HG03139 (cell line): ENCODE results near the gene SOWAHA.

Experiments used
- ATAC-seq: cut with Tn5 transposase; IDR thresholded peaks from one replicate; pipeline ENCODE4 v1.9.1; 2021; ENCODE audit not compliant: unreplicated experiment

The SOWAHA gene

DNA sequence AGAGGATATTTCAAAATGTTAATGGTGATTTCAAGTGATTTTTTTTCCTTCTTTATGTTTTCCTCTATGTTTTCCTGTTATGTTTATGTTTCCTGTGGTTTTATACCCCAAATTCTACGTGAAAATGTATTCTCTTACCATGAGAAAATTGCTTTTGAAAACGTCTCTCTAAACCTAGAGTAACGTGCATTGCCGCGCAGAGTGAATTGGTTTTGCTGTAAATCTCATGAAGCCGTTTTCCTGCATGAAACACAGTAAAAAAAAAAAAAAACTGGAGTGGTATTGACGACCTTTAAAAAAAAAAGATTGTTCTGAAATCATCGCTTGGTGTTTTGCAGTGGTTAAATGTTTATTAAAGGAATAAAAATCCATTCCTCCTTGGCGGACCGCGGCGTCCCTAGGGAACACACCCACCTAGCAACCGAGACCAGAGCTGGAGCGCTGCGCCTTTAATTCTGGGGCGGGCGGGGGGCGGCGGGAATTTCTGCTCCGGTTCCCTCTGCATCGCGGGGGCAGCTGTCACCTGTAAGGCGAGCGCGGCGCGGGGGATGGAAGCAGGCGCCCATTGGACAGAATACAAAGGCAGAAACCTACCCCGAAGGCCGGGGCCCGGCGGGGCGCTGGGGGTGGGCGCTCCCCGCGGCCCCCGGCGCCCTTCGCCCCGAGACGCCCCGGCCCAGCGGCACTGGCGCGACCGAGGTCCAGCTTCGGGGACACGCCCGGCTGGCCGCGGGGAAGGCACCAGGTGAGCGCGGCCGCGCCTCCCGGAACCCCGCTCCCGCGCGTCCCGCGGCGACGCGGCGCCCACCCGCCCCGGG, at the start of gene SOWAHA:
Gene SOWAHA, plus strand, starts transcription at position 522 of the 818 bp plus-strand sequence. CDS start 320 bp downstream, outside the sequence.
- ATAC-seq: no peak

- no peak for ATAC-seq
Measured at GRCh38 chr5:132764051-132764450, 49.1 kb upstream of the SOWAHA start.

DNA sequence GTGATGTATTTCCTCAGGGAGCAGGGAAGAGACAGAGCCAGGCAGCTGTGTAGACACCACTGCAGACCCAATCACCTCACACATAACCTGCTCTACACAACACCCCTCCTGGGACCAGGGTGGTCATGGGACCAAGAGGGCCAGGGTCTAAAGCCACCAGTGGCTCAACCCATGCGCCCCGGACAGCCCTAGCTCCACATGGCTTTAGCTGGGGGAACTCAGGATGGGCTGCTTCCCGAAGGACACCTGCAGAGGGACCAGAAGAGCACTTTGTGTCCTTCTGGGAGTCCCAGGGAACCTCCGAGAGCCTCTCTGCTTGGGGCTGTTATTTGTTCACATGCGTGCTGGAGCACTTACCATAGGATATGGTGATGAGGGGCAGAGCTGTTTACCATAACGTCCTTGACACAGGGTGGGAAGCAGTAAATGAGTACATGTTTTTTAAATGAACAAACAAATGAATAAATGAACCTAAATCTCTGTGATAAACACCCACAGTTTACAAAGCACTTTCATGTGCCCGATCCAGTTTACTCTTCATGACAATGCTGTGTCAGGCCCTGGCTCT, 48.3 kb upstream of the SOWAHA start:
- no peak for ATAC-seq

GRCh38 chr5:132765311-132766019, 47.6 kb upstream of the SOWAHA start:
- ATAC-seq: no peak

DNA sequence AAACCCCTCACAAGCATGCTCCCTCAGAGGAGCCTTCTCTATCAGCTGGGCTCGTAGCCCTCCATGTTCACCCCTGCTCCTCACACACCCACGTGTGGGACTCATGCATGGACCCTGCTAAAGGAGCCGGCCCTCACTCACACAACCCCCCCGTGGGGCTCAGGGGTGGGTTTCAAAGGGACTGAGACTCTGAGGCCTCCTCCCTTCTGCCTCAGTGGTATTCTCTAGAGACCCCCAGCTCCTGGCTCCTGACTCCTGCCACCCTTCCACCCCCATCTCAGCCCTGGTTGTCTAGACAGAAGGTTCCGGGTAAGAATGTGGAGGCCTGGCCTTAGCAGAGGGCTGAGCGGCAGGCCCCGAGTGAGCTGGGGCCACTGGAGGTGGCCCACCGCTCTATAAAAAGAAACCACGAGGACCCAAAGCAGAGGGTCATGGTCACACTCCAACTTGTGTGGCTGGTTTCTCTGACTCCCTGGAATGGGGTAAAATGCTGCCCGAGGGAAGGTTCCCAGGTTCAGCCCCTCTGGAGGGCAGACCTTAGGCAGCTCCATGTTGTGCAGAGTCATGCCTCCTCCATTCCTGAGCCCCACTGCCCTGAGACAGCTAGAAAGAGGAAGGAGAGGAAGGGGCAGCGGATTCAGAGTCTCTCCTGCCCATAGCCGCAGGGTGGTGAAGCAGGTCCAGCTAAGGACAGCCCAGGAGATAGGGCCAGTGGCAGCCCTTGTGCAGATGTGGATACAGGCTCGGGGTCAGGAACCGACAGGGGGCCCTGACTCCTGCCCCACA, 46.9 kb upstream of the SOWAHA start:
- ATAC-seq: no peak

- ATAC-seq: no peak
Measured at GRCh38 chr5:132766806-132767055, 46.4 kb upstream of the SOWAHA start.

- ATAC-seq: no peak
Measured at GRCh38 chr5:132767150-132767549, 46.0 kb upstream of the SOWAHA start.

DNA sequence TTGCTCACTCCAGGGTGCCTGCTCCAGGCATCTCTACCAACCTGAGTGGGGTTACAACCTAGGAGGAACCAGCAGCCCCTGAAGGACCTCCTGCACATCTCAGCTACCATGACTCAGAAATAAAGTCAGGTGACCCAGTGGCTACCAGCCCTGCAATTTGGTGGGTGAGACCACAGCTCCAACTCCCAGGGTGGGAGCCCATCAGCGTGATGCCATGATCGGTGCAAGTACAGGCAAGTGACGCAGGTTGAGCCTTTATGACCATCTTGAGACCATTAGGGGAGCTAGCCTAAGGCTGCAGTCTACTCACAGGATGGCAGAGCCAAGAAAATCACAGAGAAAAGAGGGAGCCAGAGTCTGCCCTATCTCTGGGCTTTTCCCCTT, 44.6 kb upstream of the SOWAHA start:
- no peak for ATAC-seq

- no peak for ATAC-seq
Measured at GRCh38 chr5:132770476-132771159, 42.5 kb upstream of the SOWAHA start.

DNA sequence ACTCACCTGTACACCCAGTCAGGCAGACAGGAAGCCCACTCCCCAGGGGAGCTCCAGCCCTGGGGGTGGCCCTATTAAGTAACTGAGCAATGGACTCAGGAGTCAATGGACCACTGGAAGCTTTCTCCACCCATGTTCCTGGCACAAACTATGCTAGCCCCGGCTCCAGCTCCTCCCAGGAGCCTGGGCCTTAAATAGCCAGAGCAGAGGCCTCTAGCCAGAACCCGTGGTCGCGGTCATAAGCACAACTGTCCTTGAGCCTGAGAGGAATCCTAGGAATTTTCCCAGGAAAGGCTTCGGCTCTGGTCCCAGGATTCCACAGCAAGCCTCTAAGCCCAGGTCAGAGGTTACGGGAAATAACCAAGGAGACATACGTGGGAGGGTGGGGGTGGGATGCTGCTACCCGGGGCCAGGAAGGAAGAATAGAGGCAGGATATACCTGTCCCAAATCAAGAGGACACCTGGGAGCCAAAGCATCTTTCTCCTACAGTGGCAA, 41.6 kb upstream of the SOWAHA start:
- no peak for ATAC-seq

- no peak for ATAC-seq
Measured at GRCh38 chr5:132772291-132773070, 40.6 kb upstream of the SOWAHA start.

DNA sequence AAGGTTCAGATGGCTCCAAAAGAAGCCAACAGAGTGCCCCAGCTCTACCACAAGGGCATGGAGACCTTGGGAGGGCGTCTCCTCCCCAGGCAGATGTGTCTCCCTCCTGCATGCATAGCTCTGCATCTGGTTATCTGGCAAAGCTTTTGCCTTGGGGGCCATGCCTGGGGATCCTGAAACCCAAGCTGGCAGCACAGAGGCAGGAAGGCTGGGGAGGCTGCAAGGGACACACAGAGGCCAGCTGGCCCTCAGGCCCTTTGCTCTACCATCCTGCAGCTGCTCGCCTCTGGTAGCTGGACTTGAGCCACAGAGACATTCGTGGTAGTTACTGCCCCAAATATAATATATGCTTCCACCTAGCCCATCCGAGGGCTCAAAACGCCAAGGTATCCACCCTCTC, 40.0 kb upstream of the SOWAHA start:
- ATAC-seq: no peak

DNA sequence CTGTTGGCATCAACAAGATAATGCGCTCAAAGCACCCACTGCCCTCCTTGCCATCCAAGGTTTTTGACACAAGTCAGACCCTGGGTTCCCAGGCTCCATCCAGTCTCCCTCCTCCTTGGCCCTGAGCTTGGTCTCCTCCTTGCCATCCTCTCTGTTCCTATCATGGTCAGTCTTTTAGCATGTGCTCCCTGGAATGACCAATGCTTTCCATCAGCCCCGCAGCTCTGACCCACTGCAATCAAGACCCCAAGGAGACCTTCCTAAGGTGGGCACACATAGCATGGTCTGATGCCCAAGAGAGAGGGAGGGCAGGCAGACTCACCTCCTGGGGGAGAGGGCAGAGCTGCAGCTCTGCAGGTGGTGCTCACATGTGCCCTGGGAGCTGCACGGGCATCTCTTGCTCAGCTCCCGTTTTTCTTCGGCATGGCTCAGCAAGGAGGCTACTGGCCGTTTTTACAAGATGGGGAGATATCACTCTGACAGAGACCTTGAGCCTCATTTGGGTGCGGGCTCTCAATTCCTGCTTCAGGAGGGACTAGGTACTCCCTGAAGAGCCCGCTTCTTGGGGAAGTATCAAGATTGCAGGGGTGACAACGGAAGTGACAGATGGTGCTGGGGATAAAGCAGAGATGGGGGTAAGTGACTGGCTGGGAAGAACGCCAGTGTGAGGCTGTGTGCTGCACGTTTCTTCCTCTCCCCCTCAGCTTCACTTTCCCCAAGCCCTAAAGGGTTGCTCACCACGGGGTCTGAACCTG, 39.3 kb upstream of the SOWAHA start:
- ATAC-seq: no peak

- ATAC-seq: no peak
Measured at GRCh38 chr5:132774406-132774805, 38.7 kb upstream of the SOWAHA start.

DNA sequence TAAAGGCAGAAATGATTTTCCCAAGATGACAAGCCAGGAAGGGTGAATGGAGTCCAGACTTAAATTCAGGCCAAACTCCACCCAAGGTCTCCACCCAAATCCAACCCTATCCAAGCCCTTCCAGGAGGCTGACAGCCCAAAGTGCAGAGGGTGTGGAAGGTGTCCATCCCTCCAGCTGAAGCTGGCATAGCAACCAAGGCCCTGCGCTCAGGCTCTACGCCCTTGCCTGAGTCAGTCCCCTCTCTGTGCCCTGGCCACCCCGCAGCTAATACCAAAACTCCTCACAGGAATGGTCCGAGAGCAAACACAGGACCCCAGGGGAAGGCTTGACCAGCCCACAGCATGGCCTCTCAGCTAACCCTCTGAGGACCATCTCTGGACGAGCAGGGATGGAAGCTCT, 38.2 kb upstream of the SOWAHA start:
- no peak for ATAC-seq

DNA sequence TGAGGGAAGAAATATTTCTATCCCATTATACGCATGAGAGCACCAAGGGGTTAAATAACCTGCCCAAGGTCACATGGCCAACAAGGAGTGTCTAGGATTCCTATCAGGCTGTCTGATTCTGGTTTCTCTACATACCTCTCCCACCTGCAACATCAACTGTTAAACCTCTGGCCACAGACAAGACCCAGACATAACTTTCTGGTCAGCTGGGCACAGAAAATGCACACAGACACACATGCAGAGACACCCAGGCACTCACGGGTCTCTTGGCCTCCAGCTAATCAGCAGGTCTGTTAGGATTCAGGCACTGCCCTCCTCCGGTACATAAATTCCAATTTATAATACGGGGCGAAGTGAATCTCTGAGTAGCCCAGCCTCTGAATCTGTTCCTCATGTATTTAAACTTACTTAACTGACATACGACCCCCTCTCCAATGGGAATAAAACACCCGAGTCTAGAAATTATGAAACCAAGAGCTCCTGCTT, 37.6 kb upstream of the SOWAHA start:
- no peak for ATAC-seq

DNA sequence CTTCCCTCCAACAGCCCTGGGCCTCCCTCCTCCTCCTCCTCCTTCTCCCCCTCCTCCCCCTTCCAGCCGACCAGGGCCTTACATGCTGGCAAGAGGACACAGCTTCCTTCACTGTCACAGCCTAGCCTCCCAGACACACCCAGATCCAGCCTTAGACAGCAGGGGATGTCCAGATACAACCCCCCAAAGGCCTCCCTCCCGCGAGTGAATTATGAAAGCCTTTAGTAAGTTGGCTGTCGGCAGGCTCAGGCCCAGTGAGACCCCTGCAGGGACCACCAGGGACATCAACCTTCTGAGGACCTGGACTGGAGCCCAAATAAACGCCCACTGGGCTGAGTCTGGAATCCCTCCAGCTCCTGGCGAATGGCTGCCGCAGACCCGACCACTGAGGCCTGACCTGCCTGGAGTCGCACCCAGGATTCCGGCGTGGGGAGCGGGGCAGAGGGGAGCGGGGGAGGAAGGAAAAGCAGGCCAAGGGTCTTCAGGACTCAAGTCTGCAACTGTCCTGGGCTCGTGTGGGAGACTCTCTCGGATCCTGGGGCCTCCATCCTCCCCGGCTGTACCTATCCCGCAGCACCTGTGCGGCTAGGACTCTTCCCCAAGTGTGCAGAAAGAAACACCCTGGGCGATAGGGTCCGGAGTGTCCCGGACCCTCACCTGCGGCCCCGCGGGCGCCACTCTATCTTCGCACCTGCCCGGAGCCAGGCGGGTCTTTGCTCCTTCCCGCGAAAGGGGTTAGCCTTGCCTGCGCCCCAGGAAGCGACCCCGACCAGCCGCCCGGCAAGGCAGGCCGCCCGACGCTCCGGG, 36.8 kb upstream of the SOWAHA start:
- ATAC-seq: peak; percentile 12

GRCh38 chr5:132776938-132777208, 36.2 kb upstream of the SOWAHA start:
- ATAC-seq: no peak
